Stimulated activated CD8-positive, alpha-beta memory T cell treated with anti-CD3 and anti-CD28 coated beads, Interleukin-12 subunit alpha, Interleukin-12 subunit beta, amount 100 ng/mL, for 24 hours (primary cell): ENCODE measurements around the gene MAK.
"Not testable (repeated sequence)": the region's sequence is repeated elsewhere in the genome, so short reads cannot be mapped to it uniquely, and the experiment has no call there.

ENCODE experiments used
- DNase-seq: peaks from one replicate; pipeline ENCODE4 v3.0.0-alpha.2; 2020; ENCODE audit errors: extremely low read depth

Gene MAK

GRCh38 chr6:10725044-10725443 lies 113.3 kb downstream of the MAK start:
- DNase-seq, result no peak

- DNase-seq, result no peak
These were observed 114.8 kb downstream of the MAK start for GRCh38 chr6:10723567-10723881.

- peak; percentile 73 for DNase-seq
These were observed 115.3 kb downstream of the MAK start, which contains the start of gene TMEM14C for GRCh38 chr6:10722820-10723566. TSS of gene TMEM14C (plus strand) at chr6:10723070. CDS start at chr6:10724614, 1,544 bp downstream.

- DNase-seq, result no peak
These were observed 115.8 kb downstream of the MAK start for GRCh38 chr6:10722570-10722819.

- DNase-seq, result no peak
These were observed 116.3 kb downstream of the MAK start for GRCh38 chr6:10721850-10722569.

- not testable (repeated sequence) for DNase-seq
These were observed 117.1 kb downstream of the MAK start for GRCh38 chr6:10720960-10721849.

- no peak for DNase-seq
These were observed 117.9 kb downstream of the MAK start for GRCh38 chr6:10720265-10720959.

GRCh38 chr6:10719964-10720264 lies 118.4 kb downstream of the MAK start:
- DNase-seq, result no peak

GRCh38 chr6:10719296-10719963 lies 118.9 kb downstream of the MAK start:
- no peak for DNase-seq

GRCh38 chr6:10713962-10714361 lies 124.4 kb downstream of the MAK start:
- DNase-seq, result no peak
